ENCODE results near the gene PREPL. TPM values are rescaled to one million over a fixed set of nuclear protein-coding genes. Genes with fewer than 3 reads are reported as not detected.

PREPL gene
- total and polyA plus RNA-seq, 2 donors (not counting 1 experiment from before 2014, with no cell fraction given) = 5.5 to 34.0 TPM

GRCh38 chr2:44286884-44287638, 74.2 kb downstream of the PREPL start:
- H3K9ac ChIP-seq (ENCODE audit: low read length) = no peak overlapping the region
- no peak overlapping the region for H3K27ac Mint-ChIP-seq
- DNase-seq (no peak), ATAC-seq (ENCODE audit: low read depth) (no peak)
- H3K27me3 ChIP-seq (replicated peaks in 1 of 4; ENCODE audit: control extremely low read depth in 1 of 4, control insufficient read depth in 3 of 4, insufficient read depth in 4 of 4, low read length in 3 of 4) = peaks cover 0 to 6% (median 2%) of the 10 kb centered on the region in 4 experiments
- ChIA-PET CTCF (no interaction called here), POLR2A (no interaction called here)
- H3K9me3 Mint-ChIP-seq (ENCODE audit: insufficient read depth) = no peaks in the 10 kb centered on the region
- no peaks in the 10 kb centered on the region for H3K79me2 ChIP-seq (ENCODE audit: control insufficient read depth, insufficient read depth, low read length)
- peaks cover 1% of the 10 kb centered on the region for H3K4me1 Mint-ChIP-seq
- no peak overlapping the region for H3K4me2 ChIP-seq (replicated peaks; ENCODE audit: low read depth, low read length, poor library complexity, severe bottlenecking)
- intact Hi-C loops (cut with micrococcal nuclease) = no loop called here
- H3K36me3 ChIP-seq (replicated peaks in 1 of 2; ENCODE audit: control extremely low read depth in 1 of 2, control insufficient read depth in 1 of 2, extremely low read depth in 1 of 2, insufficient read depth in 2 of 2, low read length in 1 of 2) = no peaks in the 10 kb centered on the region
- TF ChIP-seq CTCF (IDR thresholded peaks at IDR 0.05) = no peak
- no peak for TF ChIP-seq EZH2 (IDR thresholded peaks at IDR 0.05; ENCODE audit: borderline replicate concordance, insufficient read depth, low read depth, low read length, poor library complexity, severe bottlenecking)
- H4K20me1 ChIP-seq (ENCODE audit: control insufficient read depth, insufficient read depth, low read length, poor library complexity, severe bottlenecking) = no peaks in the 10 kb centered on the region
- H3K4me3 Mint-ChIP-seq = no peak overlapping the region
- H3K27me3 Mint-ChIP-seq = peaks cover 32% of the 10 kb centered on the region
- WGBS (ENCODE audit: insufficient coverage) = 76% methylated on average over 3 of the region's 6 CpGs
- no peak overlapping the region for H3K27ac ChIP-seq (ENCODE audit: low read length in 2 of 2)
- H3K4me1 ChIP-seq (ENCODE audit: control insufficient read depth in 2 of 2, insufficient read depth in 2 of 2, low read length in 2 of 2) = no peaks in the 10 kb centered on the region
- no peak overlapping the region for H2AFZ ChIP-seq (ENCODE audit: insufficient read depth, low read depth, low read length, poor library complexity, severe bottlenecking)
- H3K9me3 ChIP-seq (ENCODE audit: control extremely low read depth in 1 of 3, control insufficient read depth in 2 of 3, insufficient read depth in 1 of 3, low read length in 2 of 3) = no peaks in the 10 kb centered on the region
- no peak overlapping the region for H3K4me3 ChIP-seq (ENCODE audit: control extremely low read depth in 1 of 5, extremely low read depth in 1 of 5, insufficient read depth in 1 of 5, low read depth in 2 of 5, low read length in 4 of 5)

GRCh38 chr2:44286119-44286883, 75.0 kb downstream of the PREPL start:
- no peaks in the 10 kb centered on the region for H3K36me3 ChIP-seq (replicated peaks in 1 of 2; ENCODE audit: control extremely low read depth in 1 of 2, control insufficient read depth in 1 of 2, extremely low read depth in 1 of 2, insufficient read depth in 2 of 2, low read length in 1 of 2)
- Mint-ChIP-seq H3K27ac (no peak overlapping the region), H3K27me3 (peaks cover 28% of the 10 kb centered on the region), H3K4me3 (no peak overlapping the region), H3K4me1 (peaks cover 1% of the 10 kb centered on the region), H3K9me3 (ENCODE audit: insufficient read depth) (no peaks in the 10 kb centered on the region)
- H3K9me3 ChIP-seq (ENCODE audit: control extremely low read depth in 1 of 3, control insufficient read depth in 2 of 3, insufficient read depth in 1 of 3, low read length in 2 of 3) = no peaks in the 10 kb centered on the region
- no peak for DNase-seq
- H3K4me1 ChIP-seq (ENCODE audit: control insufficient read depth in 2 of 2, insufficient read depth in 2 of 2, low read length in 2 of 2) = no peaks in the 10 kb centered on the region
- H3K9ac ChIP-seq (ENCODE audit: low read length) = no peak overlapping the region
- no peaks in the 10 kb centered on the region for H3K79me2 ChIP-seq (ENCODE audit: control insufficient read depth, insufficient read depth, low read length)
- intact Hi-C loops (cut with micrococcal nuclease) = no loop called here
- 52% methylated on average over 22 of the region's 26 CpGs for WGBS (ENCODE audit: insufficient coverage)
- TF ChIP-seq EZH2 (IDR thresholded peaks at IDR 0.05; ENCODE audit: borderline replicate concordance, insufficient read depth, low read depth, low read length, poor library complexity, severe bottlenecking) = no peak
- TF ChIP-seq CTCF (IDR thresholded peaks at IDR 0.05) = no peak
- ATAC-seq (ENCODE audit: low read depth) = no peak
- no peak overlapping the region for H3K4me3 ChIP-seq (ENCODE audit: control extremely low read depth in 1 of 5, extremely low read depth in 1 of 5, insufficient read depth in 1 of 5, low read depth in 2 of 5, low read length in 4 of 5)
- H2AFZ ChIP-seq (ENCODE audit: insufficient read depth, low read depth, low read length, poor library complexity, severe bottlenecking) = no peak overlapping the region
- no peak overlapping the region for H3K27ac ChIP-seq (ENCODE audit: low read length in 2 of 2)
- ChIA-PET POLR2A (no interaction called here), CTCF (no interaction called here)
- H3K4me2 ChIP-seq (replicated peaks; ENCODE audit: low read depth, low read length, poor library complexity, severe bottlenecking) = no peak overlapping the region
- no peaks in the 10 kb centered on the region for H4K20me1 ChIP-seq (ENCODE audit: control insufficient read depth, insufficient read depth, low read length, poor library complexity, severe bottlenecking)
- H3K27me3 ChIP-seq (replicated peaks in 1 of 4; ENCODE audit: control extremely low read depth in 1 of 4, control insufficient read depth in 3 of 4, insufficient read depth in 4 of 4, low read length in 3 of 4) = peaks cover 0 to under 1% (median 0%) of the 10 kb centered on the region in 4 experiments

Data from B cell (primary cell).